BLaER1 (cell line): ENCODE measurements around the gene MRM2.
A peak's percentile ranks its signal among the peaks of the same experiment; 100 is the strongest.

Source experiments
- H3K27ac ChIP-seq: shearing (Covaris generic); formaldehyde crosslinking; 2 replicates; pipeline ENCODE4 v1.8.1; 2022
- H3K27me3 ChIP-seq: shearing (Covaris generic); formaldehyde crosslinking; 2 replicates; pipeline ENCODE4 v1.8.1; 2022
- H3K36me3 ChIP-seq: shearing (Covaris generic); formaldehyde crosslinking; 2 replicates; pipeline ENCODE4 v1.8.1; 2022
- H3K4me1 ChIP-seq: shearing (Covaris generic); formaldehyde crosslinking; 2 replicates; pipeline ENCODE4 v1.8.1; 2022
- H3K4me2 ChIP-seq: shearing (Covaris generic); formaldehyde crosslinking; 2 replicates; pipeline ENCODE4 v1.8.1; 2022
- H3K4me3 ChIP-seq: shearing (Covaris generic); formaldehyde crosslinking; 2 replicates; pipeline ENCODE4 v1.8.1; 2022
- H3K9ac ChIP-seq: shearing (Covaris generic); formaldehyde crosslinking; 2 replicates; pipeline ENCODE4 v1.8.1; 2022
- H3K9me3 ChIP-seq: shearing (Covaris generic); formaldehyde crosslinking; 2 replicates; pipeline ENCODE4 v1.8.1; 2022
- H4K20me1 ChIP-seq: shearing (Covaris generic); formaldehyde crosslinking; 2 replicates; pipeline ENCODE4 v1.8.1; 2022
- Cebpa-rat ChIP-seq: shearing (Covaris generic); IDR thresholded peaks from 2 replicates; pipeline ENCODE4 v1.8.1; 2022

Gene MRM2

DNA sequence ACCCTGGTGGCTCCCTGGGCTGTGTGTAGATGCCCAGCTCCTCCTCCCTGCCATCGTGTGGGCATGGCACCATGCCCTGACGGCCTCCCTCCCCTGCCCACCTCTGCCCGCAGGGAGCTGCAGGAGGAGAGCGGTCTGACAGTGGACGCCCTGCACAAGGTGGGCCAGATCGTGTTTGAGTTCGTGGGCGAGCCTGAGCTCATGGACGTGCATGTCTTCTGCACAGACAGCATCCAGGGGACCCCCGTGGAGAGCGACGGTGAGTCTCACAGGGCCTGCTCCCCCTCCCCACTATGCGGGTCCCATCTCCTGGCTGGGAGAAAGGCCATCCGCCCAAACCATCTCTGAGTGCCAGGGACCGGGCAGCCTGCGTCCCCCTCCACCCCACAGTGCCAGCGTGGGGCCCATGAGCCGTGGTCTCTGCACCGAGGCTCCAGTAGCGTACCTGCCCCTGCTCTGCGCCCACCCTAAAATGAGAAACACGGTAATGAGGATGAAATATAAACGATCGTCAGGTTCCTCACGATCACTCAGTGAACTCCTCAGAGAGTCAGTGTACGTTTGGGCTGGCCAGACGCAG lies 7.8 kb upstream of the MRM2 start:
- H3K9me3 ChIP-seq = no peaks in the 10 kb centered on the region
- H3K27ac ChIP-seq = peak overlapping the region; percentile 55; the same call in 1 of the 2 replicates
- no peak for TF ChIP-seq Cebpa-rat
- H3K9ac ChIP-seq = no peak overlapping the region; the same call in 1 of the 2 replicates
- peak overlapping the region; percentile 99 for H3K4me2 ChIP-seq
- no peak overlapping the region for H3K4me3 ChIP-seq
- H4K20me1 ChIP-seq = peaks cover 17% of the 10 kb centered on the region
- peaks cover 99% of the 10 kb centered on the region for H3K4me1 ChIP-seq
- no peaks in the 10 kb centered on the region for H3K27me3 ChIP-seq
- H3K36me3 ChIP-seq = peaks cover 43% of the 10 kb centered on the region

- Histone ChIP-seq H3K4me2 (peak overlapping the region; percentile 99), H3K4me3 (no peak overlapping the region), H3K36me3 (peaks cover 36% of the 10 kb centered on the region), H3K4me1 (peaks cover 99% of the 10 kb centered on the region), H3K9me3 (no peaks in the 10 kb centered on the region), H3K27ac (peak overlapping the region; percentile 55), H3K27me3 (no peaks in the 10 kb centered on the region), H3K9ac (peak overlapping the region; percentile 30), H4K20me1 (peaks cover 17% of the 10 kb centered on the region)
- no peak for TF ChIP-seq Cebpa-rat
These were observed 7.1 kb upstream of the MRM2 start for GRCh38 chr7:2248984-2249694.

GRCh38 chr7:2247141-2247995 lies 5.4 kb upstream of the MRM2 start:
- no peak for TF ChIP-seq Cebpa-rat
- Histone ChIP-seq H3K9me3 (no peaks in the 10 kb centered on the region), H3K27me3 (no peaks in the 10 kb centered on the region), H3K9ac (peak overlapping the region; percentile 89), H3K36me3 (peaks cover 25% of the 10 kb centered on the region), H3K4me1 (peaks cover 100% of the 10 kb centered on the region), H3K4me3 (peak overlapping the region; percentile 98), H3K4me2 (peak overlapping the region; percentile 99), H3K27ac (peak overlapping the region; percentile 95), H4K20me1 (peaks cover 17% of the 10 kb centered on the region)

GRCh38 chr7:2245883-2246675 lies 4.1 kb upstream of the MRM2 start:
- H3K9me3 ChIP-seq = no peaks in the 10 kb centered on the region
- H3K4me3 ChIP-seq = peak overlapping the region; percentile 98
- peak overlapping the region; percentile 89 for H3K9ac ChIP-seq
- peak overlapping the region; percentile 95 for H3K27ac ChIP-seq
- H4K20me1 ChIP-seq = peaks cover 11% of the 10 kb centered on the region
- peak overlapping the region; percentile 99 for H3K4me2 ChIP-seq
- H3K36me3 ChIP-seq = peaks cover 13% of the 10 kb centered on the region
- H3K27me3 ChIP-seq = no peaks in the 10 kb centered on the region
- no peak for TF ChIP-seq Cebpa-rat
- H3K4me1 ChIP-seq = peaks cover 92% of the 10 kb centered on the region

GRCh38 chr7:2244404-2244995 lies 2.5 kb upstream of the MRM2 start:
- Histone ChIP-seq H3K27me3 (no peaks in the 10 kb centered on the region), H3K9ac (peak overlapping the region; percentile 89), H3K9me3 (no peaks in the 10 kb centered on the region), H3K4me3 (peak overlapping the region; percentile 98), H3K4me1 (peaks cover 90% of the 10 kb centered on the region), H3K4me2 (peak overlapping the region; percentile 99), H4K20me1 (peaks cover 4% of the 10 kb centered on the region), H3K36me3 (peaks cover 6% of the 10 kb centered on the region), H3K27ac (peak overlapping the region; percentile 95)
- TF ChIP-seq Cebpa-rat = no peak

GRCh38 chr7:2243458-2243857 lies 1.5 kb upstream of the MRM2 start:
- H4K20me1 ChIP-seq = no peaks in the 10 kb centered on the region
- peak overlapping the region; percentile 95 for H3K27ac ChIP-seq
- H3K9ac ChIP-seq = peak overlapping the region; percentile 89
- H3K4me2 ChIP-seq = peak overlapping the region; percentile 99
- no peaks in the 10 kb centered on the region for H3K9me3 ChIP-seq
- H3K4me3 ChIP-seq = peak overlapping the region; percentile 98
- TF ChIP-seq Cebpa-rat = no peak
- H3K4me1 ChIP-seq = peaks cover 80% of the 10 kb centered on the region
- H3K27me3 ChIP-seq = no peaks in the 10 kb centered on the region
- peaks cover 15% of the 10 kb centered on the region for H3K36me3 ChIP-seq

GRCh38 chr7:2242541-2243429 lies 780 bp upstream of the MRM2 start:
- Histone ChIP-seq H3K9me3 (no peaks in the 10 kb centered on the region), H3K36me3 (peaks cover 22% of the 10 kb centered on the region), H3K27ac (peak overlapping the region; percentile 95), H3K4me3 (peak overlapping the region; percentile 98), H4K20me1 (no peaks in the 10 kb centered on the region), H3K4me1 (peaks cover 80% of the 10 kb centered on the region), H3K9ac (peak overlapping the region; percentile 89), H3K27me3 (no peaks in the 10 kb centered on the region), H3K4me2 (peak overlapping the region; percentile 99)
- TF ChIP-seq Cebpa-rat = no peak

GRCh38 chr7:2239242-2239641 lies 2.8 kb downstream of the MRM2 start:
- no peaks in the 10 kb centered on the region for H3K27me3 ChIP-seq
- no peaks in the 10 kb centered on the region for H3K9me3 ChIP-seq
- H3K4me2 ChIP-seq = no peak overlapping the region
- H3K36me3 ChIP-seq = peaks cover 57% of the 10 kb centered on the region
- no peaks in the 10 kb centered on the region for H4K20me1 ChIP-seq
- H3K4me1 ChIP-seq = peaks cover 59% of the 10 kb centered on the region
- no peak overlapping the region for H3K4me3 ChIP-seq
- H3K9ac ChIP-seq = no peak overlapping the region
- H3K27ac ChIP-seq = no peak overlapping the region
- TF ChIP-seq Cebpa-rat = no peak
